NCI-H2196 (cell line): Measurements from ENCODE around the gene TLE1.

Experiments
- DNase-seq: peaks from one replicate; lab custom pipeline; 2025; ENCODE audit not compliant: unreplicated experiment; lab: John Stamatoyannopoulos, UW

TLE1 gene

DNA sequence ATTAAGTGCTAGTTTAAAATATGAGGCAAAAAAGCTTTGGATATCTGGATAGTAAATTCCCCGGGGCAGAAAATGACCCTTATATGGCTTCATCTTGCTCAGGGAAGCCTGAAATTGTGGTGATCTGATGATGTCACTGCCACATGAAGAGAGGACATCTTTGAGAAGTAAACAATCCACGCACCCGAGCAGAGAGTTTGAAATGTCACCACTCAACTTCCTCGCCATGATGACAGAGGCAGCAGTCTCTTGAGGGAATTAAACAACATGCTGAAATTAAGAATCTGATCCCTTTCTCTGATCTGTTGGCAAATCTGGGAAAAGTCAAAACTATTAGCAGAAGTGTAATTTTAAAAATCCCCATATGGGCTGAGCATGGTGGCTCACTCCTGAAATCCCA is 110.0 kb downstream of the TLE1 start:
- no peak for DNase-seq

DNA sequence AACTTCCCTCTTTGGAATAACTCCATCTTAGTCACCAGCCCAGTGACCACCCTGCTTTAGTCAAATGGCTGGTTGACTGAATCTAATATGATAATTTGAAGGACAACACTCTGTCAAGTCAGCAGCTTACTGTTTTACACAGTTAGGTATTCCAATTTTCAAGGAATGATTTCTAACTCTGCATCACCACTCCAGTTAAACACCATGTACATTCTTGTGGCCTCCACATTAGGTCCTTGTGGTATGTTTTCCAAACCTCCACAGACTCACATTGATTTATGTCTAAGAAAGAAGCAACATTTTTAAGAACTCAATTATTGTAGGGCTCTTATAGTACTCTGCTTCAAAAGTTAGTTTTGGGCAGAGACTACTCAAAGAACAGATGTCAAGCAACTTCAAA is 110.7 kb downstream of the TLE1 start:
- no peak for DNase-seq

DNA sequence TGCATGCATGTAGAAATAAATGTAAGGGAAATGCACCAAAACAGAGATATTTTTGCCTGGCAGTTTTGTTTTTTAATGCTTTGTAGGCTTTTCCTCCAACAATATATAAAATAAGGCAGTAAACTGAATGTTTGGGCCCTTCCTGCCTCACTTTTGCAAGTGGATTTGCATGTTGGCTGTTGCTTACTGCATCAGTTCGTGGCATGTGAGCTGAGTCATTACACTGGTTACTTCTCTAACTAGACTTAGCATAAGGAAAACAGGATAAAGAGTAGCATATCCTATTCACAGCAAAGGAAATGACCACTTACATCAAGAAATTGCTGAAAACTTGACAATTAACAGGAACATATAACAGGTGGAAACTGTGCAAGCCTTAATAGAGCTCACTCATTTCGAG is 113.4 kb downstream of the TLE1 start:
- DNase-seq: no peak

DNA sequence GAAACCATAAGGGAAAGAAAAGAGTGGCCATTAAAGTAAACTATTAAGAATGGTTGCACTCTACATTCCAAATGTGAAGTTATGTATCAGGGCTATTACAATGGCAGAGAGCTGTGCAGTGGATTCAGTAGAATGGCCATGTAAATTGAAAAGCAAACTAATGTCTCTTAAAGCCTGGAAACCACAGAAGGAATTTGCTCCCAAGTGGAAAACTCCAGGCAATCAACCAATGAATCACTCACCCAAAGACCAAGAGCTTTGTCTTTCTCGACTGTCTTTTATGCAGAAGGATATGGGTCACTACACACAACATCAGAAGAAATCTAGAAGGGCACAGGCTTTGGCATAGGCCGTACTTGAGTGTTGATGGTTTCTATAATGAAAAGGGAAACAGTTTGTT is 114.9 kb downstream of the TLE1 start:
- no peak for DNase-seq

DNA sequence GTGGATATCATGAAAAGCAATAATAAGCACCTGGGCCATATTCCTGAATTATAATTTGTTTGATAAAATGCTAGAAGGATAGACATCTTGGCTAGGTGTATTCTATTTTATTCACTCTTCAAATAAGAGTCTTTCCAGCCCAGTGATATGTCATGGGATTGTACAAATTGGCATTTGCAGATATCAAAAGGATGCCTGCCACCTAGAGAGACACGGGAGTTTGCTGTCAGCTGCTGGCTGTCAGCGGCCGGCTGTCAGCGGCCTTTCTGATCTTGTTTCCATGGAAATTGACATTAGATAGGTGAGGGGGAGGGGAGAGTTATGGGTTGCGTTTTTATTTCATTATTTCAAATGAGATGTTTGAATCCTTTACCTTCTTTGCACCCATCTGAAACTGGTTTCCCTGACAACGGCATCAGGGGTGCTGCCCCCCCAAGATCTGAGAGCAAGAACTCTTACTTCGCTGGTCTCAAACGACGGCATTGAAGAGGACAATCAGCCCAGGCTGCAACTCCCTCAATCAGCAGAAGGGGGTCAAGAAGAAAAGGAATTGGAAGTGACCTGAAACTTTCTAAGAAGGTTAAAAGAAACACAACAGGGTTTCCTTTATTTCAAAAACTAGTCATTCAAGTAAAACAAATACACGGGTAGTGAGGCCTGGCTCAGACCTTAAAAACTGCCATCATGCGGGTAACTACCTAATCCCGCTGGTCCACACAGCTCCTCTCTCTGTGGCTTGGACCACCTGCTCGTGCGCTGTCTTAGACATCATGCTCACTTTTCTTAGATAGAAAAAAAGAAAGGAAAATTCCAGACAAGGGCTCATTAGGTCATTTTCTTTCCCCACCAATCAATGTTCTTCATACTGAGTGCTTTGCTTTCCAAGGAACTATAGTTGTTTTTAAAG is 115.7 kb downstream of the TLE1 start:
- DNase-seq: no peak

DNA sequence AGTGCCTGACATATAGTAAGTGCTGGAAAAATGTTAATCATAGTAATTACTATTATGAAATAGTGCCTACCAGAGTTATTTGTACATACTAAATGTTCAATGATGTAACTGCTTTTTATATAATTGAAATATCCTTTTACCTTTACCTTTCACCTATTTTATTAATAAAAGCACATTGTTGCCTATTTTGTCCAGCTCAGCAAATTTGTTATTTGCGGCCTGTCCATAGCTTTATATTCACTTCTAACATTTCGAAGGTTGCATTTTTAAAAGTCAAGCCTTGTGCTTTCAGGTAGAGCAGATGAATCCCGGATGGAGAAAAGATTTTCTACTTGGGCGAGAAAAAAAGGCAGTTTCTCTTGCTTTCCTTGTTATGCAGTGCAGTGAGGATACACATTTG is 119.3 kb downstream of the TLE1 start:
- DNase-seq: no peak

DNA sequence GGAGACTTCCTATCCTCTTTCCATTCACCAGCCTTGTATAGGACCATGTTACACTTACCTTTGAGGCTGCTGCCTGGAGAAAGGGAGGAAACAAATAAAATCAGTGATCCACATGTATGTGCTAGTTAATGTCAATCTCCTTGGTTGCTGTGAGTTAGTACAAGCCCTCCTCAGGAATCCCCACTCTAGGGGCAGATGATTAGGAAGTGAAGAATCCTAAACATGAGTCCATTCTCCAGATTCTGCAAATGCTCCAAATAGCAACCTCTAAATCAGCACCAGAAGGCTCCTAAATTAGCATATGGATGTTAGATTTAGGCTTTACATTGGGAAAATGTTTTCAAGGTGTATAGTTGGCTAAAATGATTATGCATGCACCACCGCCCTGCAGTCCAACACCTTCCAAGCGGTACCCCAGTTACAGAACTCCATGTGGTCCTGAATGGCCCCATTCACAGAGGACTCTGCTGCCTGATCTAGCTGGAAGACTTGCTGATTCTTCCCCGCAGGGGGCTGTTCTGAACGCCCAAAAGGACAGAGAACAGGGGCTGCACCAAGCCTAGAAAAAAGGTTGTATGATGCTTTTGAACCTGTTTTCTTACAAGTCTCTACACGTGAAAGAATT is 123.2 kb downstream of the TLE1 start:
- no peak for DNase-seq

DNA sequence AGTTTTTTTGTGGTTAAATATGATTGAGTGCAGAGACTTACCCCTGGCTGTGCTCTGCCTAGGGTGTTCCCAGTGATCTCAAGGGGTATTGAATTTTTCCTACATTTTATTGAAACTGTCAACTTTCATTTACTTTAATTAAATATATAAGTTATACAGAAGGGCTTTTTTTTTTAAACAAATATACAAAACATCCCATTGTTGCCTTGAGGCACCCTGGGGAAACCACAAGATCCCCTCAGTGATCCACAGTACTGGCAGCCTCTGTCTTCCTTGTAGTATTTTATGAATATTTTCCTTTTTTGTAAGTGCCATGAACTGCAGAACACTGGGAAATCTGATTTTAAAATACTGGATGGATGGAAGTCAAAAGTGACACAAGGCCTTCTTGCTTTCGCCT is 123.7 kb downstream of the TLE1 start:
- no peak for DNase-seq

DNA sequence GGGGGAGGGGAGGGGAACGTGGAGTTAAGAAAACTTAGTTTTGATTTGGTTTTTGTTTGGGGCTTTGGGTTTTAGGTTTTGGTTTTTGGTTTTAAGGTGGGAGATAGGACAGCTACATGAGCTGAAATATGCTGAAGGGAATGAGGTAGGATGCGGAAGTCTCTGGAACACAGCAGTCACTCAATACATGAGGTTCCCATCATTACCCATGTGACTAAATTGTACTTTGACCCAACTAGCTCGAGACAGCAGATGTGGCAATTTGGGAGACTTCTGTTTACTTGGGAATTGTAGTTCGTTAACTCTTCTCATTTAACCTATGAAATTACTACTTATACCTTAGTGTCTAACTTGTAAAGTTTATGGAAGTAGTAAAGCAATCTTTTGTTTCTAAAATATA is 124.2 kb downstream of the TLE1 start:
- DNase-seq: no peak

DNA sequence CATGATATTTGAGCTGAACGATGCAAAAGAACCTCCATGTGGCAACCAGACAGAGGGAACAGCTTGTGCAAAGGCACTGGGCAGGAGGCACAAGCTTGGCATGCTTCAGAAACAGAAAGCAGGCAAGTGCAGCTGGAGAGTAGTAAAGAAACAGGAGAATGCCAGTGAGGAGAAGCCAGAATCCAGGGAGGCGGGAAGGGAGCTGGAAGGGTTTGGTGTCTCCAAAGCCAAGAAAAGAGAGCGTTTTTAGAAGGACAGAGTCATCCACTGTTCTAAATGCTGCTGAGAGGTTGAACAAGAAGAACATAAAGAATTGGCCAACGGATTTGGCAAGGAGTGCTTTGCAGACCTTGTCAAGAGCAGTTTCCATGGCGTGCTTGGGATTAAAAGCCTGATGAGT is 124.7 kb downstream of the TLE1 start:
- DNase-seq: no peak

DNA sequence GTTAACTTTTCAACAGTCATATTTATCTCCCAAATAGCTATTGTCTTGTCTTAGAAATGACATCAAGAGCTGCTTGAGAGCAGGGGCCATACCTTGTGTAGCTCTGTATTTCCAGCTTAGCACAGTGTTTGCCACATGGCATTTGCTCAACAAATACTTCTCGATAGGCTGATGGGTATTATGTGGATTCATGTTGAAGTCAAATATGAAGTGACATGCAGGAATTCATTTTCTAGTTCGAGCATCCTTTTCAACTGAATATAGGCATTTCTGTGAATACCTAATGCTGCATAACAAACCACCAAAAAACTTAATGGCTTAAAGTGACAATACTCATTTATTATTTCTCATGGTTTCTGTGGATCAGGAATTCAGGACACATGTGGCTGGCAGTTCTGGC is 125.6 kb downstream of the TLE1 start:
- no peak for DNase-seq

DNA sequence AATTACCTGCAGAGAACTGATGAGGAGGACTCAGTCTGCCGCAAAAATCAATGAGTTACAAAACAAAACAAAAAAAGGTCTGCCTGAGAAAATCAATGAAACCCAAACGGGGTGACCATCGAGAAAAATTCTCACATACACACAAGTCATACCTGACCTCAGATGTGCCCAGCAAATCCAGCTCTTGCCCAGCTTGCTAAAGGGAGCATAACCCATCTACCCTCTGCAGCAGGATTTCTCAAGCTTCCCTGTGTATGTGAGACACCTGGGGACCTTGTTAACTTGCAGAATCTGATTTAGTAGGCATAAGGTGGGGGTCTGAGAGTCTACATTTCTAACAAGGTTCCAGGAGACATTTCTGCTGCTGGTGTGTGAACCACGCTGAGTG is 126.3 kb downstream of the TLE1 start:
- DNase-seq: no peak

DNA sequence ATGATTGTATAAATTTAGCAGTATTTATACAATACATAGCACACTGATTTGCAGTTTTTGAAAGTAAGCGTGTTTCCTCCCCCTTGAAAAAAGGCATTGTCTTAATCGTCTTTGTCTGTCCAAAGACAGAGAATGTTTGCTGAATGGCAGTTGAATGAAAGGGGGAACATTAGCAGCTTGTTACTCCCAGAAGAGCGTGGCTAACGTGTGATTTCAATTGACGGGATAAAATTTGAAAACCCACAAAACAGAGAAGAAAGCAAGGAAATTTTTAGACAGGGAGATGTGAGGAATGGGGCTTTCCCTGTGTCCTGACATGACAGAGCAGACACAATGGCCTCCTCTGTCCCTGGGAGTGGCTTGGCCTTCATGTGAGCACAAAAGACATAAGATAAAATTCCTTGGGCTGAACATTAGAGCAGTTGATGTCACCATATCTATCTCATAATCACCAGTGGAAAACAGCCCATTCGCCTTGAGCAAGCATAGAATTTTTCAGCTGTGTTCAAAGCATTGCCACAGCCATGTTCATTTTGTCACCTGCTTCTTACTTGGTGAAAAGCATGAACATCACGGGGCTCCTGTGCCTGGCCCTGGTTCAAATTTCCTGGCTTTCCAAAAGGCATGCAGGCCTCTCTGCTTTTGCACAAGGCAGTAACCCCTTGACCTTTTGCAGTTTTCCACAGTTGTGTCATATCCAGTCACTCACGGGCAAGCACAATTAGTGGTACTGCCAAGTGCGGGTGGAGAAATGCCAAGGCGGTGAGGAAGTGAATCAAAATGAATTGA is 126.9 kb downstream of the TLE1 start:
- DNase-seq: no peak

DNA sequence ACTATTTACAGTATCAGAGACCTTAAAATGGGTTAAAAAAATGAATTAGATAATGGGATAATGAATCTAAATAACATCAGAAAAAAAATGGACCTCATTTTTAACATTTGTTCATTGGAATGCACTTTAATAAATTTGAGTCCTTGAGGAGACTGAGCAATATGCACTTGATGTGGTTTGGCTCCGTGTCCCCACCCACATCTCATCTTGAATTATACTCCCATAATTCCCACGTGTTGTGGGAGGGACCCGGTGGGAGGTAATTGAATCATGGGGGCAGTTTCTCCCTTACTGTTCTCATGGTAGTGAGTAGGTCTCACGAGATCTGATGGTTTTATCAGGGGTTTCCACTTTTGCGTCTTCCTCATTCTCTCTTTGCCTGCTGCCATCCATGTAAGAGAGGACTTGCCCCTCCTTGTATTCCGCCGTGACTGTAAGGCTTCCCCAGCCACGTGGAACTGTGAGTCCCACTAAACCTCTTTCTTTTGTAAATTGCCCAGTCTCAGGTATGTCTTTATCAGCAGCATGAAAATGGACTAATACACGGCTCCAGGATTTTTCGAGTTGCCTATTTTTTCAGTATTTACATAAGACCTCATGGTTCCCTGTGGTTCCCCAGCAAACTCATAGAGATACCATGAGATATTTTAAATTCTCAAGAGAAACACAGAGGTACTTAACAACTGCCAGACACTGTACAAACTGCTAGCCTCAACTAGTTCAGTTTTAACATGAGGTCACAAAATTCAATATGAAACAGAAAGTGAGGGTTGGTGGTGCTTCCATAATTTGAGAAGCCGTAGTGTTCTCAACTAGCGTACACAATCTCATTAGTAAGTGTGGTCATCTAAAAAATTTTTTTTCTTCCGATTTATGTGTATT is 128.3 kb downstream of the TLE1 start:
- no peak for DNase-seq

DNA sequence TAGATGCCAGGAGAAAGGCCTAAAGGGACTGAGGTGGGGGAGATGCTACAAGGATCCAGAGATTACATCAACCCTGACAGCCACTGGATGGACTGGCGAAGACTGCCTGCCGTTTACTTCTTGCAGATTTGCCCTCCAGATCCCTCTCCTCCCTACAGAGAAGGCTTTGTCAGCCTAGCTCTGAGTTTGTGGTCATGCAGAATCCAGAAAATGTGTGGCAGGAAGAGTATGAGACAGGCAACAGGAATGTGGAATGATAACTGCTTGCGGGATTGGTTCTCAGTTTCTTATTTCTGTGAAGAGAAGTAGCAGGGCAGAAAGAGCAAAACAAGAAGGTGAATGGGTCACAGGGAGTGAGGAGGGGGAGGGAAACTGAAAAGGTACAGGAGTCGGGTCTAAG is 129.6 kb downstream of the TLE1 start:
- no peak for DNase-seq

DNA sequence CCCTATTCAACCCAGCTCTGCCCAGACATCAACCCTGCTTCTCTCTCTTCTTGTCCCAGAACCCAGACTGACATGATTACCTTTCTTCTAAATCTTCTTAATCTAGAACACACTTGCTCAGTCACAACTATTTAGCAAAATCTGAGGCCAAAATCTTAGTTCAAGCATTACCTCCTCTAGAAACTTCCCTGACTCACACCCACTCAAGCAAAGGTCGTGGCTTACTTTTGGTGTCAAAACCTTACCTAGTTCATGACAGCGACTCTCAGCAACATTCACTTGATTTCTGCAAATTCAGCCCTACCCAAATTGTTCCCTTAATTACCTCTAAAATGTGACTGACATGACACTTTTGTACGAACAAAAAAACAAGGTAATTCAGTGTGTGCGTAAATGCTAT is 130.2 kb downstream of the TLE1 start:
- DNase-seq: no peak

DNA sequence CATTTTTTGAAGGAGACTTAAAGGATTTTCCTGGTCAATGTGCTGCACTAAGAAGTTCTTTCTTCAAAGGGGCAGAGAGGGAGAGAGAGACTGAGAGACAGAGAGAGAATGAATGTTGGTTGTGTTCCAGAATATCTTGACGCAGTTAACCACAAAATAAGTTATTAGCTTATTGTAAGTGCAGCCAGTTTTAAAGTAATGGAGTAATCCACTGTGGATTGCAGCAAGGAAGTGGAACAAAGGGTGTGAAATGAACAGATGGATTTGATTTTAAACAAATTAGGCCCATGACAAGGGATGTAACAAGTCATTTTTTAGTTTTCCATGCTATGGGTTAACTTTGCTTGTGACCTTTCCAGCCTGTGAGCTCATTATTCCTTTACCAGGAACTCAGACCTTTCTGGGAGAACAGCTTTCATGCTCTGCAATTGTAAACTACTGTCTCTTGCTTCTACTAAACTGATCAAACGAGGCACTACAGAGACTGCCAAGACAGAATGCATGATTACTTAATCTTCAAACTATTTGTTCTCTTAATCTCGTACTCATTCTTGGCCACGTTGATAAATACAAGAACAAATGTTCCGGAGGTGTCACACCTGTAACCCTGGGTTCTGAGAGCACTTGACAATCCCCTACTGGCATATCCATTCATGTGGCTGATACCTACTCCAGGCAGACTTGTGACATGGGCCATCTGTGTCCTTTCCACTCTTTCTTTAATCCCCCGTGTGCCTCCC is 131.1 kb downstream of the TLE1 start:
- DNase-seq: no peak

DNA sequence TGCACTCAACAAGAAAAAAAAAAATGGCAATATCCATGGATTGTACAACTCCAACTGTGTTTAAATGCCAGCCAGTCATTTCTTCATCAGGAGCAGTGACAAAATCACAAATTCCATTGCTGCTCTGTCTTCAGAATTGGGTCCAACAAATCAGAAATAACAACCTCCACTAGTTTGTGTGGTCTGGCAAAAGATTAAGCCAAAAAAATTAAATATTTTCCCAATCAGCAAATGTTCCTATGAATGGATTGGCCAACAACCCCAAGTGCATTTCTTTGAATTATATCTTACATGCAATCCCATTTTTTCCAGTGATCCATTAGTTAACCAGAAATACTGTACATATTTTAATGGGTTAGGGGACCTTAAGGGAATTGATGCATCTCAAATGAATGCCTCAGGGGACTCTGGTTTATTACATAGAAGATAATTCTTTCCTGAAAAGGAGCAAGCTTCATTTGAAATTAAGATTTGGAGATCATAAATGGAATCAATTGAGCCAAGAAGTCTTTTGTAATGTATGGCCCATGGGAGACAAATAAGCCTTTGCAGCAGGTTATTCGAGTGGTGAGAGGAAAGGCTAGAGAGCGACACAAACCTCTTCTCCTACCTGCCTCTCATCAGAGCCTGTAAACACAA is 131.8 kb downstream of the TLE1 start:
- DNase-seq: no peak

DNA sequence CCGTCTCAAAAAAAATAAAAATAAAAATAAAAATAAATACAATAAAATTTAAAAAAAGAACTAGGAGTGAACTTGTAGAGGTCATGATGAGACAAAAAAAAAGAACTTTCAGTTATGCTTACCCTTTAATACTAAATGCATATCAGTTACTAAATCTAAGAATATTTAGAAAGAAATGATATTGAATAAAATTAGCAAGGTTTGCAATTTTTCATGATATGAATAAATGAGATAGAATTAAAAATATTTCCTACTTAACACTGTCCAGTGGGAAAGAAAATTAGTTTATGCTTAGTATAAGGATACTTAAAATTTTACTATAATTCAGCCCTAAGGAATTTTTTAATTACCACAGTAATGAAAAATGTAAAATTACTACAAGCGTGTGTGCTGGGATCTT is 132.4 kb downstream of the TLE1 start:
- DNase-seq: no peak

DNA sequence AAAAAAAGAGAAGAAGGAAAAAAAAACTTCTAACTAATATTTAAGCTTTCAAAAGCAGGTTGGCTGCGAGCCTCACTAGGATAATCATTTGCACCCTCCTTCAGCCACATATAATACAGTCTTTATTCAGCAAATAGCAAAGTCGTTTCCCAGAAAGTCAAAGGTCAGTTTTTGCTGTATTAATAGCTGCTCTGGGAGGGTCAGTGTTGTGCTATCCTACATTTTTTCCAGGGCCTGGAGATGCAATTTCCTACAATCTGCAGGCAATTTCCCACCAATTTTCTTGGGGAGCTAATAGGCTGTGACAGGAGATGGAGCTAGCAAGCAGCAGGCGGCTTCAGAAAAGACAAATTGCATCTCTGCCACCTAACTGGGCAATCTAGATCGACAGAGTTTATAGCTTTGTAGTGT is 136.8 kb downstream of the TLE1 start:
- no peak for DNase-seq
